Left lung (tissue), 14 donors: ENCODE data around the gene NDUFS8. TPM values are rescaled to one million over a fixed set of nuclear protein-coding genes. Genes with fewer than 3 reads are reported as not detected.
"Not testable (repeated sequence)": the region's sequence is repeated elsewhere in the genome, so short reads cannot be mapped to it uniquely, and the experiment has no call there.

Source experiments
- ATAC-seq: fragments of 200-7000 bp; cut with Tn5 transposase; one replicate; pipeline ENCODE4 v1.9.1; 2020; ENCODE audit warnings: moderate library complexity
- DNase-seq, 4 donors: peaks; one replicate each; pipeline ENCODE4 v3.0.0-alpha.2; 2013 to 2020
- H3K27ac ChIP-seq, 2 donors: fragments of 200-600 bp; sonication (generic) in 1 of 2; one replicate each; pipeline versions ENCODE4 v1.5.0 to v1.8.0; 2020 to 2021
- H3K27me3 ChIP-seq, 2 donors: fragments of 200-600 bp; sonication (generic) in 1 of 2; one replicate each; pipeline versions ENCODE4 v1.5.0 to v1.8.0; 2020 to 2021
- H3K36me3 ChIP-seq, 2 donors: fragments of 200-600 bp; sonication (generic) in 1 of 2; one replicate each; pipeline versions ENCODE4 v1.5.0 to v1.8.0; 2020 to 2021
- H3K4me1 ChIP-seq, 2 donors: fragments of 200-600 bp; one replicate each; pipeline ENCODE4 v1.8.0; 2021
- H3K4me3 ChIP-seq, 2 donors: fragments of 200-600 bp; sonication (generic) in 1 of 2; one replicate each; pipeline versions ENCODE4 v1.5.0 to v1.8.0; 2020 to 2021; ENCODE audit warnings: mild to moderate bottlenecking in 1 of 2
- H3K9me3 ChIP-seq, 2 donors: fragments of 200-600 bp; sonication (generic) in 1 of 2; one replicate each; pipeline versions ENCODE4 v1.5.0 to v1.8.0; 2020 to 2021
- CTCF ChIP-seq, 2 donors: fragments of 200-600 bp; sonication (generic) in 1 of 2; IDR thresholded peaks; one replicate each; pipeline versions ENCODE4 v1.5.0 to v1.8.0; 2021; ENCODE audit warnings: antibody characterized with exemption in 2 of 2
- intact Hi-C, 2 donors: fragments of 100-400 bp; cut with DNase I; formaldehyde crosslinking; loops; one replicate each; pipeline versions ENCODE4 v1.11.2 to v1.14.2; 2022
- long read RNA-seq, 12 donors: library from polyadenylated mRNA in 2 of 12; unstranded in 2 of 12; transcript quantifications; one replicate each; pipeline ENCODE4 v2.0.0 and lab custom pipeline, GENCODE V29; 2019 to 2026
- polyA plus RNA-seq, 6 donors: library from polyadenylated mRNA; unstranded; fragments of 120-200 nt; gene quantifications; one replicate each; pipeline ENCODE4 v1.2.1, GENCODE V29; 2013; ENCODE audit not compliant: insufficient read length in 6 of 6
- total RNA-seq, 2 donors: library from RNA; stranded (reverse); fragmentation: NEBNext Ultra II Directional; extraction: Animal tissue kit (Norgen Biotek cat#: 25700); gene quantifications; one replicate each; pipeline ENCODE4 v1.2.1, GENCODE V29; 2021
- donor health status: DM: no; HTN: yes; CAD: no.
- donor health status: DM: no; HTN: no; CAD: no.

Gene NDUFS8
- total RNA-seq (100 to 1,000 TPM; 148 to 151 TPM), polyA plus RNA-seq (10 to 100 TPM; 44.8 to 72.7 (median 55.9) TPM)
- long read RNA-seq, donor 1, transcript NDUFS8-201 (7 exons, 791 nt): major isoform, 38 of 85 reads
- long read RNA-seq, donor 1, partial matches to known transcripts: 6 of 85 reads
- long read RNA-seq, donor 1, other reads (novel, unspliced or antisense): 38 of 85 reads
- long read RNA-seq, donor 2, transcript NDUFS8-201 (7 exons, 791 nt): major isoform, 29 of 63 reads
- long read RNA-seq, donor 2, partial matches to known transcripts: 7 of 63 reads
- long read RNA-seq, donor 2, other reads (novel, unspliced or antisense): 22 of 63 reads
- long read RNA-seq, donor 3, transcript NDUFS8-201 (7 exons, 791 nt): major isoform, 27 of 57 reads
- long read RNA-seq, donor 3, partial matches to known transcripts: 0 of 57 reads
- long read RNA-seq, donor 3, other reads (novel, unspliced or antisense): 30 of 57 reads
- long read RNA-seq, donor 4, transcript NDUFS8-201 (7 exons, 791 nt): major isoform, 209 of 248 reads
- long read RNA-seq, donor 4, partial matches to known transcripts: 25 of 248 reads
- long read RNA-seq, donor 4, other reads (novel, unspliced or antisense): 12 of 248 reads
- long read RNA-seq, donor 5, transcript NDUFS8-201 (7 exons, 791 nt): major isoform, 24 of 67 reads
- long read RNA-seq, donor 5, partial matches to known transcripts: 13 of 67 reads
- long read RNA-seq, donor 5, other reads (novel, unspliced or antisense): 24 of 67 reads
- long read RNA-seq, donor 6, transcript NDUFS8-201 (7 exons, 791 nt): major isoform, 18 of 36 reads
- long read RNA-seq, donor 6, partial matches to known transcripts: 0 of 36 reads
- long read RNA-seq, donor 6, other reads (novel, unspliced or antisense): 13 of 36 reads
- long read RNA-seq, donor 7, transcript NDUFS8-201 (7 exons, 791 nt): major isoform, 18 of 33 reads
- long read RNA-seq, donor 7, partial matches to known transcripts: 0 of 33 reads
- long read RNA-seq, donor 7, other reads (novel, unspliced or antisense): 13 of 33 reads
- long read RNA-seq, donor 8, transcript NDUFS8-201 (7 exons, 791 nt): major isoform, 26 of 50 reads
- long read RNA-seq, donor 8, partial matches to known transcripts: 0 of 50 reads
- long read RNA-seq, donor 8, other reads (novel, unspliced or antisense): 22 of 50 reads
- long read RNA-seq, donor 9: 0 reads
- long read RNA-seq, donor 10, transcript NDUFS8-201 (7 exons, 791 nt): major isoform, 240 of 296 reads
- long read RNA-seq, donor 10, partial matches to known transcripts: 26 of 296 reads
- long read RNA-seq, donor 10, other reads (novel, unspliced or antisense): 28 of 296 reads
- long read RNA-seq, donor 11, transcript NDUFS8-201 (7 exons, 791 nt): major isoform, 58 of 124 reads
- long read RNA-seq, donor 11, partial matches to known transcripts: 19 of 124 reads
- long read RNA-seq, donor 11, other reads (novel, unspliced or antisense): 40 of 124 reads
- long read RNA-seq, donor 12, transcript NDUFS8-201 (7 exons, 791 nt): major isoform, 15 of 30 reads
- long read RNA-seq, donor 12, partial matches to known transcripts: 0 of 30 reads
- long read RNA-seq, donor 12, other reads (novel, unspliced or antisense): 14 of 30 reads

GRCh38 chr11:68030318-68031143 lies at the start of gene NDUFS8:
Gene NDUFS8 (plus strand): TSS chr11:68030681. CDS start chr11:68032152, 1,471 bp downstream.
- no peak for TF ChIP-seq CTCF (IDR thresholded peaks at IDR 0.05)
- DNase-seq (peak; percentile 94 to 98 (median 96)), ATAC-seq (peak; percentile 94)
- H3K36me3 ChIP-seq: peaks cover 0 to 45% of the 10 kb centered on the region in 2 donors
- H3K27ac ChIP-seq: peak within 1 kb of the TSS; percentile 66 to 87
- intact Hi-C loops: no loop called here
- peak within 1 kb of the TSS; percentile 82 to 83 for H3K4me3 ChIP-seq
- no peaks in the 10 kb centered on the region for H3K9me3 ChIP-seq
- H3K27me3 ChIP-seq: no peaks in the 10 kb centered on the region
- peaks cover 9 to 35% of the 10 kb centered on the region in 2 donors for H3K4me1 ChIP-seq

GRCh38 chr11:67981226-67981625 lies 49.3 kb upstream of the NDUFS8 start:
- DNase-seq, H3K27ac ChIP-seq, intact Hi-C loops, H3K4me1 ChIP-seq, H3K9me3 ChIP-seq, H3K36me3 ChIP-seq, H3K4me3 ChIP-seq, ATAC-seq: not testable (repeated sequence)
- peaks cover 0 to 14% of the 10 kb centered on the region in 2 donors for H3K27me3 ChIP-seq

GRCh38 chr11:67982255-67982857 lies 48.1 kb upstream of the NDUFS8 start:
- H3K9me3 ChIP-seq, H3K36me3 ChIP-seq, H3K4me1 ChIP-seq, H3K27ac ChIP-seq, DNase-seq, ATAC-seq, intact Hi-C loops, H3K4me3 ChIP-seq: not testable (repeated sequence)
- peaks cover 0 to 11% of the 10 kb centered on the region in 2 donors for H3K27me3 ChIP-seq

- ATAC-seq (no peak), DNase-seq (no peak)
- Histone ChIP-seq H3K27me3 (peaks cover 0 to 2% of the 10 kb centered on the region in 2 donors), H3K36me3 (no peaks in the 10 kb centered on the region), H3K4me3 (no peak overlapping the region), H3K4me1 (no peaks in the 10 kb centered on the region), H3K27ac (no peak overlapping the region), H3K9me3 (no peaks in the 10 kb centered on the region)
- no peak for TF ChIP-seq CTCF (IDR thresholded peaks at IDR 0.05)
- intact Hi-C loops: no loop called here
Observed at GRCh38 chr11:67983951-67984350, 46.5 kb upstream of the NDUFS8 start.

DNA sequence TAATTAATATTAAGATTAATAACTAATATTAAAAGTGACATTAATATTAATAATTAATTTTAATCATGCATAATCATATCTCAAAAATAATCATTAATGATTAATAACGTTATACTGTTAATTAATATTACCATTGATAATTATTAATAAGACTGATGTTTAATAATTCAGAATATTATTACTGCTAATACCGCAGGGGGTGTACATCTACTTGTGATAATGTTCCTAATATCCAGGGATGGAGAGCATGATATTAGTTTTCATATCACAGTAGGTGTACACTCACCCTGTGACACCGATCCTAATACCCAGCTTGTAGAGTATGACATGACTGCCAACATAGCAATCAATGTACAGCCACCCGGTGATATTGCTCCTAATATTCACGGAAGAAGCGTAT lies 45.2 kb upstream of the NDUFS8 start:
- H3K36me3 ChIP-seq, H3K27me3 ChIP-seq, intact Hi-C loops, H3K27ac ChIP-seq, H3K9me3 ChIP-seq, H3K4me1 ChIP-seq, ATAC-seq, DNase-seq, H3K4me3 ChIP-seq: not testable (repeated sequence)

DNA sequence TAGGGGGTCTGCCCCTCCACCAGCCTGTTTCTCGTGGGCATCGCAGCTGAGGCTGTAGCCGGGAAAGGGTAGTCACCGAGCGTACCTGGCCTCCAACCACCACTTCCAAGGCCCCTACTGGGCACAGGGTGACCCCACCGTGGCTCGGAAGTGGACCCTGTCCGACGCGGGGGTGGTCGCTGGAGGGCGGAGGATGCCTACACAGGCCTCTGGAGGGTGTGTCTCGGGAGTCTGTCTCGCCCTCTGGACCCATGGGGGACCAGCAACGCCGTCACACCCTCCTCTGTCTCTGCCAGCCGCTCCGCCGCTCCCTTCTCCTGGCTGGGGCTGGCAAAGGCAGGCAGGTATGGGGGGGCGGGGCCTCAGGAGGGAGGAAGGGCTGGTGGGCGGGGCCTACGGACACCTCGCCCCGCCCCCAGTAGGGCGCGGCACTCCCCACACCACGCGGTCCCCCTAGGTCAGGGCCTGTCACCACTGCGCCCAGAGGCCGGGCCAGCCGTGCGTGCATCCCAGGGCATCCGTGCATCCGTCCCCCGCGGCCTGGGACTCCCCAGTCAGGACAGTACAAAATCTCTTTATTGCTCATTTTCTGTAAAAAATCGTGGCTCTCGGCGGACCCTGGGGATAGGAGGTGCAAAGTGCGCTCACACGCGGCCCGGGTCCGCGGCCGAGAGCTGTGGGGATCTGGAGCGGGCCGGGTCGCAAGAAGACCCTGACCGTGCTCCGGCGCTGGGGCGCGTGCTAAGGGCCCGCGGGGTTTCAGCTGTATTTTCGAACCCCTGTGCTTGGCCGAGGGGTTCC lies 39.7 kb upstream of the NDUFS8 start:
- H3K4me3 ChIP-seq, H3K27ac ChIP-seq, intact Hi-C loops, H3K4me1 ChIP-seq, H3K9me3 ChIP-seq: not testable (repeated sequence)
- peaks cover 0 to 34% of the 10 kb centered on the region in 2 donors for H3K36me3 ChIP-seq
- ATAC-seq (peak; percentile 51), DNase-seq (peak in 1 of 4 donors; percentile 81)
- H3K27me3 ChIP-seq: peaks cover 0 to 13% of the 10 kb centered on the region in 2 donors

- DNase-seq: peak in 1 of 4 donors; percentile 63
- H3K9me3 ChIP-seq, H3K4me3 ChIP-seq, ATAC-seq, intact Hi-C loops, H3K27ac ChIP-seq: not testable (repeated sequence)
- peaks cover 0 to 13% of the 10 kb centered on the region in 2 donors for H3K27me3 ChIP-seq
- H3K4me1 ChIP-seq: peaks cover under 1 to 14% of the 10 kb centered on the region in 2 donors
- peaks cover 0 to 42% of the 10 kb centered on the region in 2 donors for H3K36me3 ChIP-seq
Observed at GRCh38 chr11:67991347-67992121, 38.9 kb upstream of the NDUFS8 start.
